ENCODE measurements around the gene LARP1B.
A peak's percentile ranks its signal among the peaks of the same experiment; 100 is the strongest.
"Not testable (repeated sequence)": the region's sequence is repeated elsewhere in the genome, so short reads cannot be mapped to it uniquely, and the experiment has no call there.

Gene LARP1B

DNA sequence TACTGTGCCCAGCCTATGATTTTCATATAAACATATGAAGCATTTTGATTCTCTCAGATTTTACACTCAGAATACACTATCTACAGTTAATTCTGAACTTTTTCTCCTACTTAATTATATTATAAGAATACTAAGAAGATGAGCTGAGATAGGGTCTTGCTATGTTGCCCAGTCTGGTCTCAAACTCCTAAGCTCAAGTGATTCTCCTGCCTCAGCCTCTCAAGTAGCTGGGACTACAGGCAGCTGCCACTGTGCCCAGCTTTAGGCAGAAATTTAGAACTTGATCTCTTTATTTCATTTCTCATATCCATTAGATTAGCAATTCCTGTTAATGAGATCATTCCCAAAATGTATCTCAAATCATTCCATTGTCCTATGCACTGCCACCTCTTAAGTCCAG, 4.7 kb upstream of the LARP1B start:
- Histone ChIP-seq H3K79me2 (ENCODE audit: low read length) (peaks cover 3% of the 10 kb centered on the region; the same call in 1 of the 2 replicates), H3K4me2 (ENCODE audit: low read length) (no peak overlapping the region), H3K27ac (ENCODE audit: low read length) (no peak overlapping the region), H4K20me1 (ENCODE audit: insufficient read depth, low read length) (no peaks in the 10 kb centered on the region), H3K9ac (ENCODE audit: low read length) (no peak overlapping the region), H3K4me3 (ENCODE audit: low read length) (no peak overlapping the region), H3K36me3 (replicated peaks; ENCODE audit: low read depth, low read length) (no peaks in the 10 kb centered on the region), H2AFZ (ENCODE audit: low read depth, low read length) (no peak overlapping the region), H3K27me3 (ENCODE audit: low read depth, low read length) (no peaks in the 10 kb centered on the region), H3K4me1 (ENCODE audit: low read length) (peaks cover 3% of the 10 kb centered on the region; the same call in 1 of the 2 replicates), H3K9me3 (ENCODE audit: insufficient read depth, low read length) (no peaks in the 10 kb centered on the region)
- TF ChIP-seq, protein P1, sequence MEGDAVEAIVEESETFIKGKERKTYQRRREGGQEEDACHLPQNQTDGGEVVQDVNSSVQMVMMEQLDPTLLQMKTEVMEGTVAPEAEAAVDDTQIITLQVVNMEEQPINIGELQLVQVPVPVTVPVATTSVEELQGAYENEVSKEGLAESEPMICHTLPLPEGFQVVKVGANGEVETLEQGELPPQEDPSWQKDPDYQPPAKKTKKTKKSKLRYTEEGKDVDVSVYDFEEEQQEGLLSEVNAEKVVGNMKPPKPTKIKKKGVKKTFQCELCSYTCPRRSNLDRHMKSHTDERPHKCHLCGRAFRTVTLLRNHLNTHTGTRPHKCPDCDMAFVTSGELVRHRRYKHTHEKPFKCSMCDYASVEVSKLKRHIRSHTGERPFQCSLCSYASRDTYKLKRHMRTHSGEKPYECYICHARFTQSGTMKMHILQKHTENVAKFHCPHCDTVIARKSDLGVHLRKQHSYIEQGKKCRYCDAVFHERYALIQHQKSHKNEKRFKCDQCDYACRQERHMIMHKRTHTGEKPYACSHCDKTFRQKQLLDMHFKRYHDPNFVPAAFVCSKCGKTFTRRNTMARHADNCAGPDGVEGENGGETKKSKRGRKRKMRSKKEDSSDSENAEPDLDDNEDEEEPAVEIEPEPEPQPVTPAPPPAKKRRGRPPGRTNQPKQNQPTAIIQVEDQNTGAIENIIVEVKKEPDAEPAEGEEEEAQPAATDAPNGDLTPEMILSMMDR (IDR thresholded peaks at IDR 0.05; ENCODE audit: low read depth, low read length), result no peak
- TF ChIP-seq EZH2phosphoT487 (IDR thresholded peaks at IDR 0.05; ENCODE audit: low read depth), result no peak

DNA sequence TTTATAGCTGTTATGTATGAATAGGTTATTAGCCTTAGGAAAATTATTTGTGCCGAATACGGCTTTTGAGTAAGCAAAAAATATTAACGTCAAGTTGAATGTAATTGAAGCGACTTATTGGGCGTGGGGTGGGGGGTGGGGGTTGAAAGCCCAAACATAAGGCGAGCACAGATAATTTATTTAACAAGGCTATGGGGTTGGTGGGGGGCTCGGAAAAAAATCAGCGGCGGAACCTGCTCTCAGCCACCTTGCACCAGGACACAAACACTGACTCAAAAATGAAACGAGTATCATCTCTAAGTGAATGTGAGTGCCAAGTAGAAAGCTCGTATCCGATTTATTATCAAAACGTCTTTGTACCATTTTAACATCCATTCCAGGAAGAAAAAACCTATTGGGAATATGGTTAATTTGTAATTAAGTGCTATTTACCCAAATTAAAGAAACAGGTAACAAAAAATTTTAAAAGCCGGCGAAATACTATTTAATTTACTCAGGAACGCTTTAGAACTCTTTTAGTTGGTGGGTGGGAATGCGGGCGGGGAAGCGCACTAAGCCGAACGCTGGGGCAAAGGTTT, 902 bp upstream of the LARP1B start:
- Histone ChIP-seq H3K9me3 (ENCODE audit: insufficient read depth, low read length) (no peaks in the 10 kb centered on the region), H3K27ac (ENCODE audit: low read length) (peak overlapping the region; percentile 82), H3K4me3 (ENCODE audit: low read length) (peak overlapping the region; percentile 96), H4K20me1 (ENCODE audit: insufficient read depth, low read length) (peaks cover 13% of the 10 kb centered on the region), H3K4me2 (ENCODE audit: low read length) (peak overlapping the region; percentile 83), H2AFZ (ENCODE audit: low read depth, low read length) (peak overlapping the region; percentile 81), H3K79me2 (ENCODE audit: low read length) (peaks cover 41% of the 10 kb centered on the region), H3K4me1 (ENCODE audit: low read length) (peaks cover 8% of the 10 kb centered on the region; the same call in 1 of the 2 replicates), H3K36me3 (replicated peaks; ENCODE audit: low read depth, low read length) (no peaks in the 10 kb centered on the region), H3K9ac (ENCODE audit: low read length) (peak overlapping the region; percentile 83), H3K27me3 (ENCODE audit: low read depth, low read length) (no peaks in the 10 kb centered on the region)
- TF ChIP-seq EZH2phosphoT487 (IDR thresholded peaks at IDR 0.05; ENCODE audit: low read depth), result no peak
- TF ChIP-seq, protein P1 (IDR thresholded peaks at IDR 0.05; ENCODE audit: low read depth, low read length), result no peak

DNA sequence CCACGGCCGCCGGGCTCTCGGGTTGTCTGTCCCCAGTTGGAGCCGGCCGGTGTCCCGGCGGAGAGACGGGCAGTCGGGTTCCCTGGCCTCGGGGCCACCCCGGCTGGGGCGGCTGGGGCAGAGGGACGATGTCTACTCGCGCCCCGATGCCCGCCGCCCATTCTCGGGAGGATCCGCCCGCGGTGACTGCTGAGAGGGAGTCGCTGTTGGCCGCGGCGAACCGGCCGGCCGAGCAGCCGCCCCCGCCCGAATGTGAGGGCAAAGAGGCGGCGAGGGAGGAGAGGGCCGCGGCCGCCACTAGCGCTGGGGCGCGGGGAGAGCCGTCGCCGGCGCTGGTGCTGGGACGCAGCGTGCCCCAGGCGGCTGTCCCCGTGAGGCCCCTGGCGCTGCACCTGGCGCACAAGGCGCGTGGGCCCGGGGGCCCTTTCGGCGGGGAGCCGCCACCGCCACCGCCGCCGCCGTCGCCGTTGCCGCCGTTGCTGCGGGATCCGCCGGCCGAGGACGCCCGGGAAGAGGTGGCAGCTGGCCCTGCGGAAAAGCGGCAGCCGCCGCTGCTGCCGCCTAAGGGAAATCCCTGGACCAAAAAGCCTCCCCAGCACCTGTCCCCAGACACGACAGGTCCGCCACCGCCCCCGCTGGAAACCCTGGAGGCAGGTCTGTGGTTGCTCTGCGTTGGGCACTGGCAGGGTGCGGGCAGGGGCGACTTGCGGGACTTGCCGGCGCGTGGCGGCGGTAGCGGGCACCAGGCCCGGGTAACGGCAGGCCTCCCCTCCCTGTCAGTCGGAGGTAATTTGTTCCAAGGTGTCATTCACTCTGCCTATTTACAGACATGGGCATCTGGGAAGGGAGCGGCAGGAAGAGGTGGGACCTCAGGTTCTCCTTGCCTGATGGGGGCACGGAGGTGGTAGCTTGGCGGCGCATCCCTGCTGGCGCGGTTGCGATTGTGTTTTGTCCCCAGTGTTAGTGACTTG, 739 bp downstream of the LARP1B start:
- Histone ChIP-seq H3K4me2 (ENCODE audit: low read length) (peak overlapping the region; percentile 74), H3K36me3 (replicated peaks; ENCODE audit: low read depth, low read length) (no peaks in the 10 kb centered on the region), H3K79me2 (ENCODE audit: low read length) (peaks cover 56% of the 10 kb centered on the region), H2AFZ (ENCODE audit: low read depth, low read length) (peak overlapping the region; percentile 10; the same call in 1 of the 2 replicates), H3K4me3 (ENCODE audit: low read length) (peak overlapping the region; percentile 96), H3K4me1 (ENCODE audit: low read length) (peaks cover 8% of the 10 kb centered on the region; the same call in 1 of the 2 replicates), H3K9me3 (ENCODE audit: insufficient read depth, low read length) (no peaks in the 10 kb centered on the region), H3K27ac (ENCODE audit: low read length) (peak overlapping the region; percentile 82), H4K20me1 (ENCODE audit: insufficient read depth, low read length) (peaks cover 18% of the 10 kb centered on the region), H3K9ac (ENCODE audit: low read length) (peak overlapping the region; percentile 83), H3K27me3 (ENCODE audit: low read depth, low read length) (no peaks in the 10 kb centered on the region)
- no peak for TF ChIP-seq EZH2phosphoT487 (IDR thresholded peaks at IDR 0.05; ENCODE audit: low read depth)
- TF ChIP-seq, protein P1 (IDR thresholded peaks at IDR 0.05; ENCODE audit: low read depth, low read length), result peak; percentile 31

DNA sequence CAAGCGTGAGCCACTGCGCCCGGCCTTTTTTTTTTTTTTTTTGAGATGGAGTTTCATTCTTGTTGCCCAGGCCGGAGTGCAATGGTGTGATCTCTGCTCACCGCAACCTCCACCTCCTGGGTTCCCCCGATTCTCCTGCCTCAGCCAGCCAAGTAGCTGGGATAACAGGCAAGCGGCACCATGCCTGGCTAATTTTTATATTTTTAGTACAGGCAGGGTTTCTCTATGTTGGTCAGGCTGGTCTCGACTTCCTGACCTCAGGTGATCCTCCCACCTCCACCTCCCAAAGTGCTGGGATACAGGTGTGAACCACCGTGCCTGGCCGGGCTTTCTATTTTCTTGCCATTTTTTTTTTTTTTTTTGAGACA, 5.3 kb downstream of the LARP1B start:
- H3K4me2 ChIP-seq (ENCODE audit: low read length); H3K9me3 ChIP-seq (ENCODE audit: insufficient read depth, low read length); H3K36me3 ChIP-seq (replicated peaks; ENCODE audit: low read depth, low read length); H2AFZ ChIP-seq (ENCODE audit: low read depth, low read length); H3K27ac ChIP-seq (ENCODE audit: low read length); H3K27me3 ChIP-seq (ENCODE audit: low read depth, low read length); H3K4me3 ChIP-seq (ENCODE audit: low read length); H3K9ac ChIP-seq (ENCODE audit: low read length); H3K4me1 ChIP-seq (ENCODE audit: low read length): not testable (repeated sequence)
- Histone ChIP-seq H3K79me2 (ENCODE audit: low read length) (peaks cover 98% of the 10 kb centered on the region), H4K20me1 (ENCODE audit: insufficient read depth, low read length) (peaks cover 28% of the 10 kb centered on the region)

Measured in OCI-LY3 (cell line).